GM12891 (cell line): Measurements from ENCODE around the gene RHCG.

Source experiments
- POLR2A ChIP-seq: IDR thresholded peaks from 2 replicates; pipeline ENCODE4 v1.6.1; 2011; ENCODE audit warnings: low read depth, low read length, control low read depth
- POLR2AphosphoS5 ChIP-seq: IDR thresholded peaks from 2 replicates; pipeline ENCODE4 v1.6.1; 2011; ENCODE audit warnings: low read depth, low read length, control low read depth
- SPI1 ChIP-seq: IDR thresholded peaks from 2 replicates; pipeline ENCODE4 v1.6.1; 2011; ENCODE audit warnings: low read depth, low read length, control low read depth
- TAF1 ChIP-seq: IDR thresholded peaks from 2 replicates; pipeline ENCODE4 v1.6.1; 2011; ENCODE audit warnings: low read depth, low read length, control low read depth

GRCh38 chr15:89448825-89449224 is 47.6 kb downstream of the RHCG start:
- TF ChIP-seq TAF1 = no peak
- no peak for TF ChIP-seq POLR2AphosphoS5
- no peak for TF ChIP-seq SPI1
- TF ChIP-seq POLR2A = no peak
